ENCODE data around the gene CHD9. TPM values are rescaled to one million over a fixed set of nuclear protein-coding genes. Genes with fewer than 3 reads are reported as not detected.

The CHD9 gene
- total RNA-seq, 1 donor from 2014 or later: 68.6 TPM

DNA sequence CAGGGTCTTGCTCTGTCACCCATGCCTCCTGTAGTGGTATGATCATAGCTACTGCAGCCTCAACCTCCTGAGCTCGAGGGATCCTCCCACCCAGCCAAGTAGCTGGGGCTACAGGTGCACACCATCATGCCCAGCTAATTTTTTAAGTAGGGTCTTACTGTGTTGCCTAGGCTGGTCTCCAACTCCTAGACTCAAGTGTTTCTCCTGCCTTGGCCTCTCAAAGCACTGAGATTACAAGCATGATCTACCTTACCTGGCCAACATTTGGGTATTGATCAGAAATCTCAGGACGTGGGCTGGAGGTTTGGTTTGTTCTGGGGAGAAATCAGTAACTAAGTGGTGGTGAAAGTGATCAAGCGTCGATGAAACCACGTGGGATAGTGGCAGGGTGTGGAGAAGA lies 4.1 kb downstream of the CHD9 start:
- Mint-ChIP-seq H3K36me3 (peaks cover 9% of the 10 kb centered on the region), H3K4me1 (ENCODE audit: unreplicated experiment) (peaks cover 20% of the 10 kb centered on the region), H3K4me3 (no peak overlapping the region), H3K27me3 (no peaks in the 10 kb centered on the region), H3K27ac (no peak overlapping the region), H3K9me3 (no peaks in the 10 kb centered on the region)
- DNase-seq (ENCODE audit: extremely low spot score, unreplicated experiment): no peak
- TF ChIP-seq, protein P1, sequence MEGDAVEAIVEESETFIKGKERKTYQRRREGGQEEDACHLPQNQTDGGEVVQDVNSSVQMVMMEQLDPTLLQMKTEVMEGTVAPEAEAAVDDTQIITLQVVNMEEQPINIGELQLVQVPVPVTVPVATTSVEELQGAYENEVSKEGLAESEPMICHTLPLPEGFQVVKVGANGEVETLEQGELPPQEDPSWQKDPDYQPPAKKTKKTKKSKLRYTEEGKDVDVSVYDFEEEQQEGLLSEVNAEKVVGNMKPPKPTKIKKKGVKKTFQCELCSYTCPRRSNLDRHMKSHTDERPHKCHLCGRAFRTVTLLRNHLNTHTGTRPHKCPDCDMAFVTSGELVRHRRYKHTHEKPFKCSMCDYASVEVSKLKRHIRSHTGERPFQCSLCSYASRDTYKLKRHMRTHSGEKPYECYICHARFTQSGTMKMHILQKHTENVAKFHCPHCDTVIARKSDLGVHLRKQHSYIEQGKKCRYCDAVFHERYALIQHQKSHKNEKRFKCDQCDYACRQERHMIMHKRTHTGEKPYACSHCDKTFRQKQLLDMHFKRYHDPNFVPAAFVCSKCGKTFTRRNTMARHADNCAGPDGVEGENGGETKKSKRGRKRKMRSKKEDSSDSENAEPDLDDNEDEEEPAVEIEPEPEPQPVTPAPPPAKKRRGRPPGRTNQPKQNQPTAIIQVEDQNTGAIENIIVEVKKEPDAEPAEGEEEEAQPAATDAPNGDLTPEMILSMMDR (conservative IDR thresholded peaks at IDR 0.05): no peak

DNA sequence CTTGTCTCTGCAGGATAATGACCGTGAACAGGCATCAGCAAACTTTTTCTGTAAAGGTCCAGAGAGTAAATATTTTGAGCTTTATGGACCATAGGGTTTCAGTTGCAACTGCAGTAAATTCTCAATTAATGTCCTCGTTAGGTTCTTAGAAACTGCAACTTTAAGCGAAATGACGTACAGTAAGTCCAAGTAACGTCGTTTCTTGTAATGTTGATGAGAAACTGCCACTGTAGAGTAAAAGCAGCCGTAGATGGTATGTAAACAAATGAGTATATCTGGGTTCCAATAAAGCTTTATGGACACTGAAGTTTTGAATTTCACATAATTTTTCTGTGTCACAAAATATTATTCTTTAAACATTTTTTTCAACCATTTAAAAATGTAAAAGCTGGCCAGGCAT lies 4.9 kb downstream of the CHD9 start:
- H3K36me3 Mint-ChIP-seq: peaks cover 9% of the 10 kb centered on the region
- TF ChIP-seq, protein P1 (conservative IDR thresholded peaks at IDR 0.05): no peak
- H3K27me3 Mint-ChIP-seq: no peaks in the 10 kb centered on the region
- H3K9me3 Mint-ChIP-seq: no peaks in the 10 kb centered on the region
- no peak overlapping the region for H3K27ac Mint-ChIP-seq
- H3K4me1 Mint-ChIP-seq (ENCODE audit: unreplicated experiment): peaks cover 24% of the 10 kb centered on the region
- no peak overlapping the region for H3K4me3 Mint-ChIP-seq
- no peak for DNase-seq (ENCODE audit: extremely low spot score, unreplicated experiment)

DNA sequence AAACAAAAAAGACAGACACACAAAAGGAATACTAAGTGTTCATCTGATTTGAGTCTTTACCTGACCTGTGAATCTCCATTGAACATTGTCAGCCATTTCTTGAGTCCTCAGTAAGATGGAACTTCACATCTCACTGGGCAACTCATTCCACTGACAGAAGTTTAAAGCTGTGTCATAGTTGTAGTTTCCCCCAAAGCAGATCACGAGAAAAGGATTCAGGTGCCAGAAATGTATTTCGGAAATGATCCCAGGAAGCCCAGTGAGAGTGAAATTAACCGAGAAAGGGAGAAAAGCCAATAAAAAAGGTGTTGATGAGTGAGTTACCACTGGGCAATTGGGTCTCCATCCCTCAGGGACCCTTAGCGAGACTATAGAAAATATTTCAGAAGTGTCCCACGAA lies 6.5 kb downstream of the CHD9 start:
- Mint-ChIP-seq H3K27me3 (no peaks in the 10 kb centered on the region), H3K36me3 (peaks cover 9% of the 10 kb centered on the region), H3K27ac (no peak overlapping the region), H3K4me1 (ENCODE audit: unreplicated experiment) (peaks cover 24% of the 10 kb centered on the region), H3K4me3 (no peak overlapping the region), H3K9me3 (no peaks in the 10 kb centered on the region)
- TF ChIP-seq, protein P1 (conservative IDR thresholded peaks at IDR 0.05): no peak
- no peak for DNase-seq (ENCODE audit: extremely low spot score, unreplicated experiment)

DNA sequence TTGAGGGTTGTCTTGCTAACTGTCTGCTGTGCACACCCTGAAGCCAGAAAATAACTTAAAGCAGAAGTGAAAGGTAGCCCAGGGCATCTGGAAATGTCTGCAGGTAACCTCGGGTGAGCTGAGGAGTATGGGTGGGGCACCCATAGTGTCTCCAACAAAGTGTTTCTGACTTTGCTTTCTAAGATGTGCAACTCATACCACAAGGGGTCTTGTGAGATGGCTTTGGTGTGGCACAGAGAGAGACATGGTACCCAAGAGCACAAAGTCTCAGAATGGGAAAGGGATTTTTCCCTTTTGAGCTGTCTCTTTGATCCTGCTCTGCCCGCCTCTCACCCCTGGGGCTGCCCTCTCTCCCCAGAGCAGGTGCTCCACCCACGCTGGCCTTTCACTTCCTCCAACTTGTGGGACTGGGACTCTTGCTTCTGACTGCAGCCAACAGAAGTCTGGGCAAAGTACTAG lies 6.9 kb downstream of the CHD9 start:
- Mint-ChIP-seq H3K36me3 (peaks cover 9% of the 10 kb centered on the region), H3K27ac (no peak overlapping the region), H3K4me1 (ENCODE audit: unreplicated experiment) (peaks cover 19% of the 10 kb centered on the region), H3K4me3 (no peak overlapping the region), H3K27me3 (no peaks in the 10 kb centered on the region), H3K9me3 (no peaks in the 10 kb centered on the region)
- DNase-seq (ENCODE audit: extremely low spot score, unreplicated experiment): no peak
- TF ChIP-seq, protein P1 (conservative IDR thresholded peaks at IDR 0.05): no peak

DNA sequence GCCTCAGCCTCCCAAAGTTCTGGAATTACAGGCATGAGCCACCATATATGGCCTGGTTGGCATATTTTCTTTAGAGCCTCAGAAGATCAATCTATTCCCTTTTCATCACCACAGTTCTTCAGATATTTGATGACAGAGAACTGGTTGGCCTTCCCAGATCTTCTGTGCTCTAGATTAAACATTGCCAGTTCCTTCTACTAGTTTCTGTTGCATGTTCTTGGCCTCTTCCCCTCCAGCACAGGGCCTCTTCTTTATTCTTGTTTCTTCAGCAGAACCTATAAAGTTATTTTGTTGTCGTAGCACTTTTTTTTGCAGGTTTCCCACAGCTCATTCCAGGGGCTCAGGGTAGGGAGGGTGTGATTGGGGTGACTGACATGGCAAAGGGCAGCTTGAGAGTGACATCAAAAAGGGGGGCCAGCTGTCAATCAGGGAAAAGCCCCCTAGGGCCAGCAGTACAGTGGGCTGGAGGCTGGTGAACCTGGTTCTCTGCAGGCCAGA lies 9.3 kb downstream of the CHD9 start:
- Mint-ChIP-seq H3K36me3 (peaks cover 8% of the 10 kb centered on the region), H3K27ac (no peak overlapping the region), H3K4me1 (ENCODE audit: unreplicated experiment) (peaks cover 15% of the 10 kb centered on the region), H3K9me3 (no peaks in the 10 kb centered on the region), H3K27me3 (no peaks in the 10 kb centered on the region), H3K4me3 (no peak overlapping the region)
- DNase-seq (ENCODE audit: extremely low spot score, unreplicated experiment): no peak
- TF ChIP-seq, protein P1 (conservative IDR thresholded peaks at IDR 0.05): no peak

Measured in type B pancreatic cell (in vitro differentiated cells).